ENCODE results near the gene CCT3. TPM values are rescaled to one million over a fixed set of nuclear protein-coding genes. Genes with fewer than 3 reads are reported as not detected.

The CCT3 gene
- total RNA-seq, 2 donors from 2014 or later: 104 to 106 TPM

GRCh38 chr1:156320560-156320959, 17.5 kb downstream of the CCT3 start:
- no peak for ATAC-seq (ENCODE audit: insufficient number of reproducible peaks, low FRiP score, low read depth)
- no peak for TF ChIP-seq CTCF (IDR thresholded peaks at IDR 0.05)
- Histone ChIP-seq H3K4me3 (no peak overlapping the region), H3K27me3 (replicated peaks; ENCODE audit: insufficient read depth) (no peaks in the 10 kb centered on the region), H3K27ac (no peak overlapping the region), H3K4me1 (ENCODE audit: control insufficient read depth in 1 of 2, low read depth in 2 of 2) (no peaks in the 10 kb centered on the region), H3K9me3 (no peaks in the 10 kb centered on the region), H3K36me3 (peaks cover 85% of the 10 kb centered on the region)
- DNase-seq (ENCODE audit: low spot score): no peak

GRCh38 chr1:156319664-156320063, 18.4 kb downstream of the CCT3 start:
- no peaks in the 10 kb centered on the region for H3K9me3 ChIP-seq
- no peak overlapping the region for H3K27ac ChIP-seq
- peak; percentile 37 for TF ChIP-seq CTCF (IDR thresholded peaks at IDR 0.05)
- no peak for ATAC-seq (ENCODE audit: insufficient number of reproducible peaks, low FRiP score, low read depth)
- DNase-seq (ENCODE audit: low spot score): no peak
- no peak overlapping the region for H3K4me3 ChIP-seq
- H3K4me1 ChIP-seq (ENCODE audit: control insufficient read depth in 1 of 2, low read depth in 2 of 2): no peaks in the 10 kb centered on the region
- H3K36me3 ChIP-seq: peaks cover 80% of the 10 kb centered on the region
- no peaks in the 10 kb centered on the region for H3K27me3 ChIP-seq (replicated peaks; ENCODE audit: insufficient read depth)

DNA sequence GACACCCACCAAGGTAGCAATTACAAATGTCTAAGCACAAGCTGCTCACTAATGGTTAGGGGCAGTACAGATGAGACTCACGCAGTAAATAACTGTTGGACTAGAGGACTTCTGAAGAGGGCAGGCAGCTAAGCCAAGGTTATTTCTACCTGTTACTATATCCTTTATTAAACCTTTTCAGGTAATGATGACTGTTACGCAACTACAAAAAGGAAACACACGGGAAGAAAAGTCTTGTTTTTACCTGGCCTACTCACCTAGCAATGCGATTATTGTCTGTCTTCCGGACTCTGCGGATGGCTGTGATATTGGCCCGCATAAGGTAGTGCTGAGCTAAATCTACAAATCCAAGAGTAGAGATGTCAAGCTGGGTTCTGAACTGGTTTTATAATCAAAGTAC, 21.2 kb downstream of the CCT3 start:
- ATAC-seq (ENCODE audit: insufficient number of reproducible peaks, low FRiP score, low read depth): no peak
- DNase-seq (ENCODE audit: low spot score): no peak
- no peak overlapping the region for H3K27ac ChIP-seq
- H3K36me3 ChIP-seq: peaks cover 56% of the 10 kb centered on the region
- H3K9me3 ChIP-seq: no peaks in the 10 kb centered on the region
- no peak overlapping the region for H3K4me3 ChIP-seq
- no peaks in the 10 kb centered on the region for H3K27me3 ChIP-seq (replicated peaks; ENCODE audit: insufficient read depth)
- no peaks in the 10 kb centered on the region for H3K4me1 ChIP-seq (ENCODE audit: control insufficient read depth in 1 of 2, low read depth in 2 of 2)
- no peak for TF ChIP-seq CTCF (IDR thresholded peaks at IDR 0.05)

- Histone ChIP-seq H3K4me1 (ENCODE audit: control insufficient read depth in 1 of 2, low read depth in 2 of 2) (no peaks in the 10 kb centered on the region), H3K27me3 (replicated peaks; ENCODE audit: insufficient read depth) (no peaks in the 10 kb centered on the region), H3K4me3 (no peak overlapping the region), H3K9me3 (no peaks in the 10 kb centered on the region), H3K36me3 (peaks cover 35% of the 10 kb centered on the region), H3K27ac (no peak overlapping the region)
- DNase-seq (ENCODE audit: low spot score) (no peak), ATAC-seq (ENCODE audit: insufficient number of reproducible peaks, low FRiP score, low read depth) (no peak)
- TF ChIP-seq CTCF (IDR thresholded peaks at IDR 0.05): no peak
Observed at GRCh38 chr1:156310962-156311361, 27.1 kb downstream of the CCT3 start.

DNA sequence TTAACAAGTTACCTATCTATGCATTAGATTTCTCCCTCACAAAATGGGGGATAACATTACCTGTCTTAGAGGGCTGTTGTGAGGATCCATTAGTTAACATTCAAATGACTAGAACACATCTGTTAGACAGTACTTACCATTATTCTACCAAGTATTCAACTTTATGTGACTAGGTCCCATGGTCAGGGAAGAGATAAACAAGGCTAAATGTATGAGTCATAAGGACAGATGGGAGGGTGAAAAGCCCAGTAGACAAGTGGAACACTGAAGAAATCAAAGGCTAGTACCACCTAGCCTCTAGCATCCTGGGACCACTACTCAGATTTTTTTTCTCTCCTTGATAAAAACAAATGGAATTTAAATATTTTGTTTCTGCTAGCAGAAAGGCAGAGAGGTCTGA, 30.0 kb downstream of the CCT3 start:
- Histone ChIP-seq H3K4me3 (no peak overlapping the region), H3K27me3 (replicated peaks; ENCODE audit: insufficient read depth) (no peaks in the 10 kb centered on the region), H3K4me1 (ENCODE audit: control insufficient read depth in 1 of 2, low read depth in 2 of 2) (no peaks in the 10 kb centered on the region), H3K36me3 (peaks cover 38% of the 10 kb centered on the region), H3K9me3 (no peaks in the 10 kb centered on the region), H3K27ac (no peak overlapping the region)
- TF ChIP-seq CTCF (IDR thresholded peaks at IDR 0.05): no peak
- ATAC-seq (ENCODE audit: insufficient number of reproducible peaks, low FRiP score, low read depth) (no peak), DNase-seq (ENCODE audit: low spot score) (no peak)
